K562 (cell line): ENCODE data around the gene BCKDK.

Experiments used
- ARHGAP35 ChIP-seq: fragments of 450-650 bp; IDR thresholded peaks from 2 replicates; pipeline ENCODE4 v1.6.1; 2018; ENCODE audit not compliant: partially characterized antibody
- CTCF ChIP-seq, 3 experiments: IDR thresholded peaks in 2 of 3; conservative IDR thresholded peaks in 1 of 3; 2 replicates each; pipeline ENCODE4 v1.5.1; 2011 to 2012; ENCODE audit warnings: low read length in 3 of 3, mild to moderate bottlenecking in 3 of 3, control low read depth in 2 of 3, improper control_type of control experiment in 1 of 3, inconsistent platforms in 1 of 3, low read depth in 1 of 3, mixed read lengths in 1 of 3, moderate library complexity in 1 of 3; ENCODE audit not compliant: insufficient read depth in 2 of 3
- ESRRA ChIP-seq: fragments of 450-650 bp; IDR thresholded peaks from 2 replicates; pipeline ENCODE4 v1.6.1; 2014; ENCODE audit warnings: low read depth, mild to moderate bottlenecking, moderate library complexity, borderline replicate concordance
- FOS ChIP-seq: IDR thresholded peaks from 3 replicates; pipeline ENCODE4 v1.6.1; 2011; ENCODE audit not compliant: insufficient read length; ENCODE audit errors: extremely low read depth
- MAX ChIP-seq: sonication (generic); formaldehyde crosslinking; IDR thresholded peaks from 2 replicates; pipeline ENCODE4 v1.9.0; 2022; ENCODE audit warnings: mild to moderate bottlenecking, missing genetic modification reagents
- RERE ChIP-seq: sonication (generic); formaldehyde crosslinking; IDR thresholded peaks from 2 replicates; pipeline ENCODE4 v1.8.0; 2023; ENCODE audit warnings: missing genetic modification reagents, mild to moderate bottlenecking, borderline replicate concordance
- ZNF780A ChIP-seq: fragments of 250-450 bp; sonication (Bioruptor Pico); IDR thresholded peaks from 2 replicates; pipeline ENCODE4 v1.5.0; 2021; ENCODE audit warnings: mild to moderate bottlenecking

GRCh38 chr16:31088459-31089183, 19.6 kb upstream of the BCKDK start, which contains the start of gene PRSS53:
- TF ChIP-seq FOS: no peak
- no peak for TF ChIP-seq RERE
- TF ChIP-seq ZNF780A (CRISPR knock-in tag): no peak
- TF ChIP-seq ESRRA: no peak
- TF ChIP-seq ARHGAP35: no peak
- no peak for TF ChIP-seq CTCF (IDR thresholded peaks at IDR 0.05 in 2 of 3, conservative IDR thresholded peaks at IDR 0.05 in 1 of 3; ENCODE audit: insufficient read depth in 2 of 3, low read depth in 1 of 3, low read length in 3 of 3)
- TF ChIP-seq MAX: 0 out of 2 replicates have a peak, but pooled peaks have one; percentile 10
